Esophagus squamous epithelium (tissue), 4 donors: ENCODE data around the gene C10orf95.

Experiments
- POLR2A ChIP-seq, 4 donors: fragments of 450-650 bp; IDR thresholded peaks; one replicate each; pipeline ENCODE4 v1.6.1; 2017; ENCODE audit warnings: antibody characterized with exemption in 4 of 4, mild to moderate bottlenecking in 4 of 4, moderate library complexity in 3 of 4
- TF ChIP-seq, protein P1 (sequence below), 6 experiments: fragments of 450-650 bp in 4 of 6; fragments of 200-600 bp in 2 of 6; sonication (generic) in 2 of 6; IDR thresholded peaks; one replicate each; pipeline ENCODE4 v1.5.1; 2016 to 2019; ENCODE audit warnings: antibody characterized with exemption in 6 of 6, mild to moderate bottlenecking in 4 of 6, moderate library complexity in 4 of 6

DNA sequence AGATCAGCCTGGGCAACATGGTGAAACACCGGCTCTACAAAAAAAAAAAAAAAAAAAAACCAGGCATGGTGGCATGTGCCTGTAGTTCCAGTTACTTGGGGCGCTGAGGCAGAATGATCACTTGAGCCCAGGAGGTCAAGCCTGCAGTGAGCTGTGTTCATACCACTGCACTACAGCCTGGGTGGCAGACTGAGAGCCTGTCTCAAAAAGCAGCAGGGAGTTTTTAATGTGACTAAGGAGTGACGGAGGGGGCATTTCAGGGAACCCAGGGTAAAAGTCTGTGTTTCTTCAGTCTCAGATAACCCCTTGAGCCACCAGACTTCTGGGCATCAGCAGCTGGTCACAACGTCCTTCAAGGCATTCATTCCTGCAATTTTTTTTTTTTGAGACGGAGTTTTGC, 2.2 kb upstream of the C10orf95 start:
- TF ChIP-seq, protein P1, sequence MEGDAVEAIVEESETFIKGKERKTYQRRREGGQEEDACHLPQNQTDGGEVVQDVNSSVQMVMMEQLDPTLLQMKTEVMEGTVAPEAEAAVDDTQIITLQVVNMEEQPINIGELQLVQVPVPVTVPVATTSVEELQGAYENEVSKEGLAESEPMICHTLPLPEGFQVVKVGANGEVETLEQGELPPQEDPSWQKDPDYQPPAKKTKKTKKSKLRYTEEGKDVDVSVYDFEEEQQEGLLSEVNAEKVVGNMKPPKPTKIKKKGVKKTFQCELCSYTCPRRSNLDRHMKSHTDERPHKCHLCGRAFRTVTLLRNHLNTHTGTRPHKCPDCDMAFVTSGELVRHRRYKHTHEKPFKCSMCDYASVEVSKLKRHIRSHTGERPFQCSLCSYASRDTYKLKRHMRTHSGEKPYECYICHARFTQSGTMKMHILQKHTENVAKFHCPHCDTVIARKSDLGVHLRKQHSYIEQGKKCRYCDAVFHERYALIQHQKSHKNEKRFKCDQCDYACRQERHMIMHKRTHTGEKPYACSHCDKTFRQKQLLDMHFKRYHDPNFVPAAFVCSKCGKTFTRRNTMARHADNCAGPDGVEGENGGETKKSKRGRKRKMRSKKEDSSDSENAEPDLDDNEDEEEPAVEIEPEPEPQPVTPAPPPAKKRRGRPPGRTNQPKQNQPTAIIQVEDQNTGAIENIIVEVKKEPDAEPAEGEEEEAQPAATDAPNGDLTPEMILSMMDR (IDR thresholded peaks at IDR 0.05) = no peak
- no peak for TF ChIP-seq POLR2A (IDR thresholded peaks at IDR 0.05)
